Right lobe of liver (tissue), 4 donors: ENCODE results near the gene ASZ1.

Source experiments
- POLR2A ChIP-seq: fragments of 450-650 bp; IDR thresholded peaks from one replicate; pipeline ENCODE4 v1.6.1; 2017; ENCODE audit warnings: antibody characterized with exemption, mild to moderate bottlenecking
- TF ChIP-seq, protein P1 (sequence below), 4 donors: fragments of 200-600 bp in 3 of 4; fragments of 450-650 bp in 1 of 4; IDR thresholded peaks; one replicate each; pipeline versions ENCODE4 v1.5.1 to v1.8.0; 2016 to 2022; ENCODE audit warnings: antibody characterized with exemption in 4 of 4, mild to moderate bottlenecking in 2 of 4
- donor health status: DM: no; HTN: no; CAD: no.
- donor health status: DM: no; HTN: no; CAD: no.
- donor health status: DM: no; HTN: yes; CAD: no.

GRCh38 chr7:117362294-117362888 is 64.9 kb downstream of the ASZ1 start:
- TF ChIP-seq, protein P1, sequence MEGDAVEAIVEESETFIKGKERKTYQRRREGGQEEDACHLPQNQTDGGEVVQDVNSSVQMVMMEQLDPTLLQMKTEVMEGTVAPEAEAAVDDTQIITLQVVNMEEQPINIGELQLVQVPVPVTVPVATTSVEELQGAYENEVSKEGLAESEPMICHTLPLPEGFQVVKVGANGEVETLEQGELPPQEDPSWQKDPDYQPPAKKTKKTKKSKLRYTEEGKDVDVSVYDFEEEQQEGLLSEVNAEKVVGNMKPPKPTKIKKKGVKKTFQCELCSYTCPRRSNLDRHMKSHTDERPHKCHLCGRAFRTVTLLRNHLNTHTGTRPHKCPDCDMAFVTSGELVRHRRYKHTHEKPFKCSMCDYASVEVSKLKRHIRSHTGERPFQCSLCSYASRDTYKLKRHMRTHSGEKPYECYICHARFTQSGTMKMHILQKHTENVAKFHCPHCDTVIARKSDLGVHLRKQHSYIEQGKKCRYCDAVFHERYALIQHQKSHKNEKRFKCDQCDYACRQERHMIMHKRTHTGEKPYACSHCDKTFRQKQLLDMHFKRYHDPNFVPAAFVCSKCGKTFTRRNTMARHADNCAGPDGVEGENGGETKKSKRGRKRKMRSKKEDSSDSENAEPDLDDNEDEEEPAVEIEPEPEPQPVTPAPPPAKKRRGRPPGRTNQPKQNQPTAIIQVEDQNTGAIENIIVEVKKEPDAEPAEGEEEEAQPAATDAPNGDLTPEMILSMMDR (IDR thresholded peaks at IDR 0.05) = no peak
- TF ChIP-seq POLR2A = no peak
